HG03095 (cell line): ENCODE results near the gene ACOT2.
"Not testable (repeated sequence)": the region's sequence is repeated elsewhere in the genome, so short reads cannot be mapped to it uniquely, and the experiment has no call there.

ENCODE experiments used
- ATAC-seq: cut with Tn5 transposase; IDR thresholded peaks from one replicate; pipeline ENCODE4 v1.9.1; 2021; ENCODE audit warnings: moderate library complexity; ENCODE audit not compliant: unreplicated experiment

Gene ACOT2

GRCh38 chr14:73567358-73567757 is 1.7 kb upstream of the ACOT2 start:
- ATAC-seq, result no peak

GRCh38 chr14:73567951-73568885 is 795 bp upstream of the ACOT2 start:
- ATAC-seq, result no peak

DNA sequence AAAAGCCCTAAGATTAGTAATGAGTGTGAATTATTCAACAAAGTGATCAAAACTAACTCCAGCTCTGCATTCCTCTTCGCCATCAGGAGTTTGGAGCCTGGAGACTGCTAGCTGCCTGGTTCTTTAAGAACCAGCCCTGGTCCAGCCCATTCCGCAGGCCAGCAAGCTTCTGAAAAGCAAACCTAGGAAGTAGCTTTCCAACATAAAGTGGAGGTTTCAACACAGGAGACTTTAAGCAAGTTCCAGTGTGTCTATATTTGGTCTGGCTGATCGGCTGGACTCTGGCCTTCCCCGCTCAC is 178 bp upstream of the ACOT2 start:
- not testable (repeated sequence) for ATAC-seq

DNA sequence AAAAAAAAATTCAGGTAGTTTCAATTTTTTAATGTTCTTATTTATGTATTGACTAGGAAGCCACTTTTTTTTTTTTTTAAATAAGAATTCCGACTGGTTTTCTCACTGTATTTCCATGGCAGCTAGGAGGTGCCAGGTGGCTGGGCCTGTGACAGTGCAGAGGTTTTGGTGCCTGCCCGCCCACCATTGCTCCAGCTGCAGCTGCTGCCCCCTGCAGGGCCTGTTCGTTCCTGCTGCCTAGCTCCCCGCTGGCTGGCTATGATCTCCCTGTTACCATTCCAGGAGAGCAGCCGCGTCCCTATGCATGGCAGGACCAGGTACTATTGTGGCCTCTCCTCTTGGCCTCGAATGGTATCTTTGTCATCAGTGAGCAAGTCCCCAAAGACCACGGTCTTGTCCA is 1.9 kb downstream of the ACOT2 start:
- not testable (repeated sequence) for ATAC-seq

- not testable (repeated sequence) for ATAC-seq
Measured at GRCh38 chr14:73573034-73573433, 4.0 kb downstream of the ACOT2 start.

DNA sequence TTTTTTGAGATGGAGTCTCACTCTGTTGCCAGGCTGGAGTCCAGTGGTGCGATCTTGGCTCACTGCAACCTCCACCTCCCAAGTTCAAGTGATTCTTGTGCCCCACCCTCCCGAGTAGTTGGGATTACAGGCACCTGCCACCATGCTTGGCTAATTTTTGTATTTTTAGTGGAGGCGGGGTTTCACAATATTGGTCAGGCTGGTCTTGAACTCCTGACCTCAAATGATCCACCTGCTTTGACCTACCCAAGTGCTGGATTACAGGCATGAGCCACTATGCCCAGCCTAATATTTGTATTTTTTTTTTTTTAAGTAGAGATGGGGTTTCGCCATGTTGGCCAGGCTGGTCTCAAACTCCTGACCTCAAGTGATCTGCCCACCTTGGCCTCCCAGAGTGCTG is 4.7 kb downstream of the ACOT2 start:
- ATAC-seq, result not testable (repeated sequence)

GRCh38 chr14:73574251-73574650 is 5.2 kb downstream of the ACOT2 start:
- ATAC-seq, result not testable (repeated sequence)

- no peak for ATAC-seq
Measured at GRCh38 chr14:73576391-73576790, 7.4 kb downstream of the ACOT2 start.

GRCh38 chr14:73577214-73577613 is 8.2 kb downstream of the ACOT2 start:
- not testable (repeated sequence) for ATAC-seq

GRCh38 chr14:73582102-73582979 is 13.3 kb downstream of the ACOT2 start:
- ATAC-seq, result not testable (repeated sequence)

GRCh38 chr14:73588695-73589094 is 19.7 kb downstream of the ACOT2 start:
- ATAC-seq, result no peak

GRCh38 chr14:73589116-73589515 is 20.1 kb downstream of the ACOT2 start:
- no peak for ATAC-seq

DNA sequence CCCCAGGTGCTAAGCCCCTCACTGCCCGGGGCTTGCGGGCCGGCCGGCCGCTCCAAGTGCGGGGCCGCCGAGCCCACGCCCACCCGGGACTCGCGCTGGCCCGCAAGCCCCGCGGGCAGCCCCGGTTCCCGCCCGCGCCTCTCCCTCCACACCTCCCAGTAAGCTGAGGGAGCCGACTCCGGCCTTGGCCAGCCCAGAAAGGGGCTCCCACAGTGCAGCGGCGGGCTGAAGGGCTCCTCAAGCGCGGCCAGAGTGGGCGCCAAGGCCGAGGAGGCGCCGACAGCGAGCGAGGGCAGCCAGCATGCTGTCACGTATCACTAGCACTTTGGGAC is 21.6 kb downstream of the ACOT2 start:
- ATAC-seq, result not testable (repeated sequence)

- no peak for ATAC-seq
Measured at GRCh38 chr14:73591690-73592449, 22.9 kb downstream of the ACOT2 start, which contains the start of gene ACOT4. Gene ACOT4, plus strand, starts transcription at chr14:73591873. Its CDS starts 87 bp downstream, at chr14:73591960.

DNA sequence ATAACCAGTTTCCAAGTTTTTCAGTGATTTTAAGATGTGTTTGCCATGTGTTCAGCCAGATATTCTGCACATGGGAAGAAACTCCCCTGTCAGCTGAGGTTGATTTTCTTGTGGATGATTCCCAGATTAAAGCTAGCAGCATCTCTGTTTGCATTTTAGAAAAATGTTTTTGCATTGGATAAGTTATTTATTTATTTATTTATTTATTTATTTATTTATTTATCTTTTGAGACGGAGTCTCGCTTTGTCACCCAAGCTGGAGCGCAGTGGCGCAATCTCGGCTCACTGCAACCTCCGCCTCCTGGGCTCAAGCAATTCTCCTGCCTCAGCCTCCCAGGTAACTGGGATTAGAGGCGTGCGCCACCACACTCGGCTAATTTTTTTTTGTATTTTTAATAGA is 25.5 kb downstream of the ACOT2 start:
- no peak for ATAC-seq

DNA sequence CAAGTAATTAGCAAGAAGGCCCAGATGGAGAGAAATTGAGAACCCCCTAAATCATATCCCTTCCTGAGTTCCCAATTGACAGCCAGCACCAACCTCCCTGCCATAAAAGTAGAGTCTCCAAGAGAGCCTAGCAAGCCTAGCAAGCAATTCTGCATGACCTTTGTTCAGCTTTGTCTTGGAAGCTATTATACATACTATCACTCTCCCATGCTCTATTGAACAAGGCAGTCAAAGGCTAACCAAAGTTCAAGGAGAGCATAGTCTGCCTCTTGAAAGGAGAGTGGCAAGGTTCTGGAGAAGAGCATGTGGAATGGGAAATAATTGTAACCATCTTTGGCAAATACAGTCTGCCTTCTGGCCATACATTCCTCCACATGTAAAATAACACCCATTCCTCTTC is 30.5 kb downstream of the ACOT2 start:
- no peak for ATAC-seq

GRCh38 chr14:73602994-73603393 is 34.0 kb downstream of the ACOT2 start:
- no peak for ATAC-seq

DNA sequence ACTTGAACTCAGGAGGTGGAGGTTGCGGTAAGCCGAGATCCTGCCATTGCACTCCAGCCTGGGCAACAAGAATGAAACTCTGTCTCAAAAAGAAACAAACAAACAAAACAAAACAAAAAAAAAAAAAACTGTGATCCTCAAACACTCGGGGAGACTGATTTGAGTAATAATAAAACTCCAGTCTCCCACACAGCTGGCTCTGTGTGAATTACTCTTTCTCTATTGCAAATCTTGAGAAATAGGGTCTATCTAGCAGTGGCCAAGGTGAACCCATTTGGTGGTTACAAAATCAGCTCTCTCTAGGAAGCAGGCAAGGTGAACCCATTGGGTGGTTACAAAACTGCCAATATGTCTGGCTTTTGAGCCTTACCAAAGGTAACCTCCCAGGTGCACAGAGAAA is 37.3 kb downstream of the ACOT2 start:
- no peak for ATAC-seq

DNA sequence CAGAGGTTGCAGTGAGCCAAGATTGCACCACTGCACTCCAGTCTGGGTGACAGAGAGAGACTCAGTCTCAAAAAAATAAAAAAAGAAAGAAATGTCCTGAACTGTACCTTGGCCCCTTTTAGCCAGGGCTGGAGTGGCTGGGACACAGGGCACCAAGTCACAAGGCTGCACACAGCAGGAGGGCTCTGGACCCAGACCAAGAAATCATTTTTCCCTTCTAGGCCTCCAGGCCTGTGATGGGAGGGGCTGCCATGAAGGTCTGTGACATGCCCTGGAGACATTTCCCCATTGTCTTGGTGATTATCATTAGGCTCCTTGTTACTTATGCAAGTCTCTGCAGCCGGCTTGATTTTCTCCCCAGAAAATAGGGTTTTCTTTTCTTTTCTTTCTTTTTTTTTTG is 38.2 kb downstream of the ACOT2 start:
- no peak for ATAC-seq

GRCh38 chr14:73610687-73611086 is 41.7 kb downstream of the ACOT2 start:
- ATAC-seq, result no peak
